Chondrocyte (in vitro differentiated cells): ENCODE data around the gene SLIT3. TPM values are rescaled to one million over a fixed set of nuclear protein-coding genes. Genes with fewer than 3 reads are reported as not detected.
"Not testable (repeated sequence)": the region's sequence is repeated elsewhere in the genome, so short reads cannot be mapped to it uniquely, and the experiment has no call there.

ENCODE experiments used
- DNase-seq: peaks from one replicate; pipeline ENCODE4 v3.0.0; 2021; ENCODE audit warnings: mixed read lengths, low spot score
- H3K27ac Mint-ChIP-seq: one replicate; pipeline ENCODE4 v1.8.0; 2021; ENCODE audit warnings: mild to moderate bottlenecking, moderate library complexity, mixed read lengths; ENCODE audit not compliant: unreplicated experiment
- H3K27me3 Mint-ChIP-seq: 2 replicates; pipeline ENCODE4 v1.8.0; 2021; ENCODE audit warnings: low read depth, mixed read lengths
- H3K36me3 Mint-ChIP-seq: 2 replicates; pipeline ENCODE4 v1.8.0; 2021; ENCODE audit warnings: low read depth, mixed read lengths
- H3K4me1 Mint-ChIP-seq: 2 replicates; pipeline ENCODE4 v1.8.0; 2021; ENCODE audit warnings: low read depth, mild to moderate bottlenecking, mixed read lengths
- H3K4me3 Mint-ChIP-seq: one replicate; pipeline ENCODE4 v1.8.0; 2021; ENCODE audit warnings: mild to moderate bottlenecking, moderate library complexity, mixed read lengths; ENCODE audit not compliant: unreplicated experiment
- H3K9me3 Mint-ChIP-seq: 2 replicates; pipeline ENCODE4 v1.8.0; 2021; ENCODE audit warnings: low read depth, mixed read lengths
- CTCF ChIP-seq: fragments of 200-600 bp; sonication (generic); IDR thresholded peaks from 2 replicates; pipeline ENCODE4 v1.5.0; 2021; ENCODE audit warnings: antibody characterized with exemption, mild to moderate bottlenecking, moderate library complexity
- total RNA-seq: library from RNA; stranded (reverse); gene quantifications from 3 replicates; pipeline ENCODE4 v1.2.1, GENCODE V29; 2021

SLIT3 gene
- total RNA-seq, 1 donor from 2014 or later: 116 TPM

- H3K4me3 Mint-ChIP-seq: no peak overlapping the region
- no peak overlapping the region for H3K27ac Mint-ChIP-seq
- peaks cover 11% of the 10 kb centered on the region for H3K9me3 Mint-ChIP-seq
- H3K27me3 Mint-ChIP-seq: no peaks in the 10 kb centered on the region
- peak; percentile 73 for TF ChIP-seq CTCF
- no peaks in the 10 kb centered on the region for H3K4me1 Mint-ChIP-seq
- H3K36me3 Mint-ChIP-seq: peaks cover 47% of the 10 kb centered on the region
- DNase-seq: no peak
These were observed 552.8 kb downstream of the SLIT3 start for GRCh38 chr5:168747987-168748777.

- Mint-ChIP-seq H3K4me1 (no peaks in the 10 kb centered on the region), H3K27ac (no peak overlapping the region)
These were observed 553.9 kb downstream of the SLIT3 start for GRCh38 chr5:168746893-168747640.

GRCh38 chr5:168746126-168746892, 554.6 kb downstream of the SLIT3 start:
- H3K9me3 Mint-ChIP-seq: peaks cover 11% of the 10 kb centered on the region
- not testable (repeated sequence) for H3K27me3 Mint-ChIP-seq, H3K4me1 Mint-ChIP-seq, H3K4me3 Mint-ChIP-seq, H3K27ac Mint-ChIP-seq, DNase-seq
- peaks cover 34% of the 10 kb centered on the region for H3K36me3 Mint-ChIP-seq

More at GRCh38 chr5:168746893-168747640, 553.9 kb downstream of the SLIT3 start:
- H3K4me3 Mint-ChIP-seq: no peak overlapping the region
- no peaks in the 10 kb centered on the region for H3K27me3 Mint-ChIP-seq
- H3K36me3 Mint-ChIP-seq: peaks cover 36% of the 10 kb centered on the region
- no peak for DNase-seq
- TF ChIP-seq CTCF: no peak
- peaks cover 11% of the 10 kb centered on the region for H3K9me3 Mint-ChIP-seq

GRCh38 chr5:168743617-168744016, 557.3 kb downstream of the SLIT3 start:
- no peak overlapping the region for H3K4me3 Mint-ChIP-seq
- H3K36me3 Mint-ChIP-seq: peaks cover 29% of the 10 kb centered on the region
- peaks cover 11% of the 10 kb centered on the region for H3K9me3 Mint-ChIP-seq
- no peak for TF ChIP-seq CTCF
- H3K4me1 Mint-ChIP-seq: no peaks in the 10 kb centered on the region
- DNase-seq: no peak
- H3K27ac Mint-ChIP-seq: no peak overlapping the region
- no peaks in the 10 kb centered on the region for H3K27me3 Mint-ChIP-seq

DNA sequence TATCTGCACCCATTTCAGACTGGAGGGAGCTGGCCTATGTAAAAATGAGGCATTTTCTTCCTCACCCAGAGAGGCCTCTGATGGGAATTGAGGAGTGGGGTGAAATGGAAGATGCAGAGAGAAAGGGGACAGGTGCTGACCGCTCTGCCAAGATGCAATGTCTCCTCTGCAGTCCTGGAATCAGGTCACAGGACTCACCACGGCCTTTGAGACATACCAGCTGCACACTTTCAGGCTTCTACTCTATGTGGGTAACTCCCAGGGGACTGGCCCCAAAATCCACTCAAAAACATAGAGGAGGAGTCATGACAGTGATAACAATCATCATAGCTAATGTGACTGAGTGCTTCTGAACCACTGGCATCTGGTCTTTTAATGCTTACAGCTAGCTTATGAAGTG, 558.6 kb downstream of the SLIT3 start:
- H3K4me3 Mint-ChIP-seq, H3K27ac Mint-ChIP-seq: not testable (repeated sequence)
- peaks cover 11% of the 10 kb centered on the region for H3K9me3 Mint-ChIP-seq

GRCh38 chr5:168740811-168741213, 560.1 kb downstream of the SLIT3 start:
- Mint-ChIP-seq H3K27ac (no peak overlapping the region), H3K27me3 (no peaks in the 10 kb centered on the region), H3K4me3 (no peak overlapping the region), H3K36me3 (peaks cover 21% of the 10 kb centered on the region), H3K9me3 (peaks cover 11% of the 10 kb centered on the region), H3K4me1 (no peaks in the 10 kb centered on the region)
- no peak for DNase-seq
- no peak for TF ChIP-seq CTCF

More for the DNA sequence above, 558.6 kb downstream of the SLIT3 start:
- DNase-seq, H3K27me3 Mint-ChIP-seq, H3K4me1 Mint-ChIP-seq: not testable (repeated sequence)
- H3K36me3 Mint-ChIP-seq: peaks cover 25% of the 10 kb centered on the region
